GM19455 (cell line): Measurements from ENCODE around the gene SERPINA12.
"Not testable (repeated sequence)": the region's sequence is repeated elsewhere in the genome, so short reads cannot be mapped to it uniquely, and the experiment has no call there.

Experiments
- ATAC-seq: cut with Tn5 transposase; IDR thresholded peaks from one replicate; pipeline ENCODE4 v1.9.1; 2021; ENCODE audit not compliant: unreplicated experiment

Gene SERPINA12

GRCh38 chr14:94494085-94494484 lies 15.2 kb downstream of the SERPINA12 start:
- no peak for ATAC-seq

GRCh38 chr14:94491511-94491910 lies 17.8 kb downstream of the SERPINA12 start:
- ATAC-seq: no peak

- ATAC-seq: no peak
Observed at GRCh38 chr14:94489336-94489735, 19.9 kb downstream of the SERPINA12 start.

GRCh38 chr14:94486883-94487282 lies 22.4 kb downstream of the SERPINA12 start:
- no peak for ATAC-seq

GRCh38 chr14:94485944-94486841 lies 23.1 kb downstream of the SERPINA12 start:
- ATAC-seq: peak; percentile 57

GRCh38 chr14:94484481-94484880 lies 24.8 kb downstream of the SERPINA12 start:
- no peak for ATAC-seq

GRCh38 chr14:94483729-94484275 lies 25.5 kb downstream of the SERPINA12 start:
- no peak for ATAC-seq

GRCh38 chr14:94483071-94483451 lies 26.2 kb downstream of the SERPINA12 start:
- ATAC-seq: no peak

GRCh38 chr14:94482132-94483070 lies 26.9 kb downstream of the SERPINA12 start:
- ATAC-seq: not testable (repeated sequence)

GRCh38 chr14:94481468-94482131 lies 27.7 kb downstream of the SERPINA12 start:
- ATAC-seq: no peak

- ATAC-seq: no peak
Observed at GRCh38 chr14:94480809-94481208, 28.5 kb downstream of the SERPINA12 start.

- ATAC-seq: no peak
Observed at GRCh38 chr14:94478420-94478819, 30.8 kb downstream of the SERPINA12 start.

GRCh38 chr14:94476023-94476422 lies 33.2 kb downstream of the SERPINA12 start, which contains the start of gene SERPINA9:
SERPINA9 (minus strand) TSS chr14:94476197; CDS start chr14:94469840, 6,357 bp downstream.
- ATAC-seq: no peak

- ATAC-seq: no peak
Observed at GRCh38 chr14:94474581-94475031, 34.7 kb downstream of the SERPINA12 start.

GRCh38 chr14:94473666-94474410 lies 35.4 kb downstream of the SERPINA12 start:
- ATAC-seq: no peak

GRCh38 chr14:94472842-94473241 lies 36.4 kb downstream of the SERPINA12 start:
- ATAC-seq: no peak

GRCh38 chr14:94471045-94471444 lies 38.2 kb downstream of the SERPINA12 start:
- no peak for ATAC-seq

GRCh38 chr14:94470311-94470710 lies 39.0 kb downstream of the SERPINA12 start:
- no peak for ATAC-seq

- ATAC-seq: no peak
Observed at GRCh38 chr14:94469261-94469660, 40.0 kb downstream of the SERPINA12 start.
